Measurements from ENCODE around the gene PRPS2. TPM values are rescaled to one million over a fixed set of nuclear protein-coding genes. Genes with fewer than 3 reads are reported as not detected.

Gene PRPS2
- polyA plus RNA-seq, 12 donors = 7.2 to 22.1 (median 10.1) TPM; not detected in 1

DNA sequence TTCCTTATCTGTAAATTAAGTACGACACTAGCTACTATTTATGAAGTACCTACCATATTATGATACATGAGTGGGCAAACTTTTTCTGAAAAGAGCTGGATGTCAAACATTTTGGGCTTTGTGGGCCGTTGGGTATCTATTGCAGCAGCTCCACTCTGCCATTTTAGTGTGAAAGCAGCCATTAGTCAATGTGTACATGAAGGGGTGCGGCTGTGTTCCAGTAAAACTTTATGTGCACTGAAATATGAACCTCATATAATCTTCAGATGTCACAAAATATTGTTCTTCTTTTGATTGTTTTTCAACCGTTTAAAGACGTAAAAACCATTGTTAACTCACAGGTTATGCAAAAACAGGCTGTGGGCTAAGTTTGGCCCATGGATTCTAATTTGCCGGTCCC lies 14.1 kb downstream of the PRPS2 start:
- DNase-seq = no peak

DNA sequence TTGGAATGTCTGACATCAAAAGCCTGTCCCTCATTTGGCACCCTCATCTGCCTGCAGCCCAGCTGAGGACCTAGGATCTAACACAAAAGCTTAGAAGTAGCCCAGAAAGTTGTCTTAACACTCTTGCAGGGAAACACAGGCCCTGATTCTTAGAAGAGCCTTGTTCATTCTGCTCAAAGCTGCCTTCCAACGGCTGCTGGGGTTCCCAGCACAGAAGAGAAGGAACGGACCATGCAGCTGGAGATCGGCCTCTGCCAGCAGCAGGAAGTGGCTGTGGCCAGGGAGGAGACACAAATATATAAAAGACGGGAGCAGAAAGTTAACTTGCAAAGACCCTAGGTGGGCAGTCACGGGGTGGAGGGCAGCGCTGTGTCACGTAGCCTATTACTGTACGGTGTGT lies 20.4 kb downstream of the PRPS2 start:
- DNase-seq = no peak

DNA sequence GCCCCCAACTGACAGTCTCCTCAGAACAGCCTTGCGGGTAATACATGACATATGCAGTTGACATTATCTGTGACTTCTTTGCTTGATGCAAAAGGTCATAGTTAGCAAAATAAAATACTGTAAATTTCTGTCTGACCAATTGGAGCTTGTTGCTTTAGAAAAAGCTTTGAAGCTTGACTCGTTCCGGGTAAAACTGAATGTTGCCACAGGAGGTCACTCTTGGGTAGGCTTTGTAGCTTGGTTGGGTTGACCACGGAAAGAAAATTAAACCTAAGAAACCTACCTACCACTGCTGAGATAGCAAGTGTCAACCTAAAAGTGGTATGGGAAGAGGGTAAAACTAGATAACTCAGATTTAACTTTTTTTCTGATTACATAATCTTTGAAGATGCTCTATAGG lies 23.2 kb downstream of the PRPS2 start:
- peak; percentile 28 for DNase-seq

DNA sequence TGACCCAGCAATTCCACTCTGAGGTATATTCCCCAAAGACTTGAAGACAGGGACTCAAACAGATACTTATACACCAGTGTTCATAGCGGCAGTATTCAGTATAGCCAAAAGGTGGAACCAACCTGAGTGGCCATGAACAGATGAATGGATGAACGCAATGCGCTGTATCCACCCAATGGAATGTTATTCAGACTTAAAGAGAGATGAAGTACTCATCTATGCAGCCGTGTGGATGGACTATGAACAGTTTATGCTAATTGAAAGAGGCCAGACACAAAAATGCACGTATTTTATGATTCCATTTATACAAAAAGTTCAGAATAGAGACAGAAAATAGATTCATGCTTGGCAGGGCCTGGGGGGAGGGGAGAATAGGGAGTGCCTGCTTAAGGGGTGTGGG lies 26.3 kb downstream of the PRPS2 start:
- DNase-seq = no peak

DNA sequence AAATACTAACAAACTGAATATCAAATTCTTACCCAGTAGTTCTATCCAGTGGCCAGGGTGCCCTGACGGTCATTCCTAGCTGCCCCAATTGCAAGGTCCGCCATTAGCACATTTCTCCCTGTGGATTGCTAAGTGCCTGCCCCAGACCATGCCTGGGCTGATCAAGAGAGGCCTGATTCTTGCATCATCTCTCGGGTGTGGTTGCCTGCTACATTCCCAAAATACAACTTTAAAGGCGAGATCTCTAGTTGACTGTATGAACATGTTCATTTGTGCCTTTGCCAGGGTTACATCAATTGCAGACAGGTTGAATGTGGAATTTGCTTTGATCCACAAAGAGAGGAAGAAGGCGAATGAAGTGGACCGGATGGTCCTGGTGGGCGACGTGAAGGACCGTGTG lies 28.0 kb downstream of the PRPS2 start:
- DNase-seq = no peak

DNA sequence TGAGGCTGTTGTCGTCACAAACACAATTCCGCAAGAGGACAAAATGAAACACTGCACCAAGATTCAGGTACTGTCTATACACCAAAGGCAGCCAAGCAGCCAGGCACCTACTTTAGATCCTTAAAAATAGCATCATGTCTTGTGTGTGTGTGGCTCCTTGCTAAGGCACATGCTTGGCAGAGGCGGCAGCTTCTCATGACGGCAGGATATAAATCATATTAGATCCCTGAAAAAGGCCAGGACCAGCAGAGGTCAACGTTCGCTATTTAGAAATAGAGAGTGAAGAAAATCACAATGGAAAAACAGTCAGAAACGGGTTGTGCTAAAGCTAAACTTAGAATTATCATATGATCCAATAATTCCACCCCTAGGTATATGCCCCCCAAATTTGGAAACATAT lies 29.5 kb downstream of the PRPS2 start:
- DNase-seq = no peak

DNA sequence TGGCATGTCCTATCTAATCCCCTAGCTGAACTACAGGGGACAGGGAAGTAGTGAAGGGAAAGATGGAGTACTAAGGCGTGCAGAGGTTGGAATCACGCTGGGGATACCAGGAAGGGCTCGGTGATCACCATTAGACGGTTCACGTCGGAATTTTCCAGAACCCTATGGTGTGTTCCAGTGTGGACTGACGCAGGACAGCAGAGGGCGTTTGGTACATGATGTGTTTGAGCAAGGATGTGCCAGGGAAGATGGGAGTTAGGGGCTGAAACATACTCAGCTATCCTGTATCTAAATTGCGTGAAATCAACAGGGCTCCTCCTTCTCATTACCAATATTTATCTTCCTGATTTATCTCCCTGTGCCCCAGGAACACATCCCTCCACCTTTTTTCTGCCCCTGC lies 33.7 kb downstream of the PRPS2 start:
- DNase-seq = no peak

DNA sequence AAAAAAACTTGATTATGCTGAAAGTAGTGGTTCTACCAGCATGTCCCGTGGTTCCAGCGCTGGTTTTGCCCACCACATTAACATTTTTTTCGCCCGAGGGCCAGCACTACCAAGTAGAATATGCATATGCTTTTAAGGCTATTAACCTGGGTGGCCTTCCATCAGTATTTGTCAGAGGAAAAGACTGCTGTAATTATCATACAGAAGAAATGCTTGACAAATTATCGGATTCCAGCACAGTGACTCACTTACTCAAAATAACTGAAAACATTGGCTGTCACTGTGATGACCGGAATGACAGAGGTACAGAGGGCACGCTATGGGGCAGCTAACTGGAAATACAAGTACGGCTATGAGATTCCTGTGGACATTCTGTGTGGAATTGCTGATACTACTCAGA lies 34.6 kb downstream of the PRPS2 start:
- no peak for DNase-seq

DNA sequence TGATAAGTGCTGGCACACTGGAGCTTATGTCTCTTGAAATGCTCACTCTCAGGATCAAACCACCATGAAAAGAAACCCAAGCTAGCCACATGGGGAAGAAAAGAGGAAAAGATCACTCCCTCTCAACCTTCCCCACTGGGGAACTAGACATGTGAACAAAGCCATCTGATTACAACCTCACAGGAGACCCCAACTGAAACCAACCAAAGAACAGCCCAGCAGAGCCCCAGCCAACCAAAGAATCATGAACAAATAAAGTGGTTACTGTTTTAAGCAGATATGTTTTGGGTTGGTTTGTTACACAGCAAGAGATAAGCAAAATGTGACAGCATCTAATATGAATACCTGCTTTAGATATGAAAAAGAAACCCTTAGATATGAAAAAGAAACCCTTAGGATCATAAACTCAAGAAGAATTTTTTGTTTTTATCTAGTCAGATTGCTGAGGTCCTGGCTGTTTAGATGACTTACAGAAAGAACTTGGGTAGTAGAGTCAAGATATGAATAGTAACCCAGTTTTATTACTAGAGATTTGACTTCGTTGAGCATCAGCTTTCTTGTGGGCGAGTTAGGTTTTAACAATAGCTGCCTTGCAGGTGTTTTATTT lies 52.0 kb downstream of the PRPS2 start:
- DNase-seq = no peak

DNA sequence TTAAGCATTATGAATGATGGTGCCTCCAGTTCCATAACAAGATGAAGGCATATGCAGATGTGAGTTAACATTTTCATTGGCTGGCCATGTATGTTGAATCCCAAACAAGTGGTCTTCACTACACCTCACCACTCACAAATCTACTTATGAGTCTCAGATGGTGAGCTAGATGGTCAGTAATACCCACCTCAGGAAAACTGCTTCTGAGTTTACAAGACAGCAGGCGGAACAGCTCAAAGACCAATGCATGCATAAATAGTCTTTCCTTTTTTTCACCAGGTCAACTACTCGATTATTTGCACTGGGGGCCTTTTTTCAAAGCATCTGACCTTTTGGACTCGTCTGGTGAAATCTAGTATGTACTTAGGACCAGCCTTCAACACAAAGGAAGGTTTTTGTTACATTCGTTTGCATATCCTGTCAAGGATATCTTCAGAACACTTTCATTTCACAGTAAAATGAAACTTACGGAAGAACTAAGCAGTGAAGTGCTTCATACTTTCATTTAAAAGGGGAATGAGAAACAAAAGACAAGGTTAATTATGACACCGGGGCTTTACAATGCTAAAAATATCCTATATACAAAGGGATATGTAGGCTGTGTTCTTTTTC lies 52.6 kb downstream of the PRPS2 start:
- DNase-seq = no peak

DNA sequence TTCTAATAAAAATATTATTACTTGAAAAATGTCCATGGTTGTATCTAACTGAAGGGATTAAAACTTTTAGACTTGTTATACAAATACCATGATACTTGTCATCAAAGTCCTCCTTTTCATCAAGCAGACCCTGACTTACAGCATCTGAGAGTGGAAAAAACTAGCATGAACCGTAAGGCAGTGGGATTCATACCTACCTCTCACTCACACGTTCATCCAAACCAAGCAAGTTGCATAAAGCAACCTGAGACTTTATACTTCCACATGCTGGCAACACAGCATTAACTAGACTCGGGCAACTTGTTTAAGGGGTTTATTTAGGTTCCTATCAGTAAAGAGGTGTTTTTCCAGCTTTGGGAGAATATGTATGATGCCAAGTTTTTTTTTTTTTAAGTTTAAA lies 53.1 kb downstream of the PRPS2 start:
- DNase-seq = no peak

DNA sequence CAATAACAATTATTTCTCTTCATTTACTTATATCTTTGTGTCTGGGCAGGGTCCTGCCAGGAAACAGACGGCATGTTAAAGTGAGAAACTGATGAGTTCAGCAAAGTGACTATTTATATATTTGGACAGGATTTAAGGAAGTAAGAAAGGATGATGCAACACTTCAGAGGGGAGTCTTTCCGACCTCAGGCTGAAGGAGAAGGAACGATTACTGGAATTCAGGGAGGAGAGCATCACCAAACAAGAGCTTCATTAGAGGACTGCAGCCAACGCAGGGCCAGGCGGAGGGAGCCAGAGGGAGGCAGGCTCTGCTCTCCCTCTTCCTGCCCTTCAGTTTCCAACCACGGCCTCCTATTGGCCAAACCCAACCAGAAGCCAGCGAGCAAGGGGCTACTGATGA lies 74.1 kb downstream of the PRPS2 start:
- no peak for DNase-seq

DNA sequence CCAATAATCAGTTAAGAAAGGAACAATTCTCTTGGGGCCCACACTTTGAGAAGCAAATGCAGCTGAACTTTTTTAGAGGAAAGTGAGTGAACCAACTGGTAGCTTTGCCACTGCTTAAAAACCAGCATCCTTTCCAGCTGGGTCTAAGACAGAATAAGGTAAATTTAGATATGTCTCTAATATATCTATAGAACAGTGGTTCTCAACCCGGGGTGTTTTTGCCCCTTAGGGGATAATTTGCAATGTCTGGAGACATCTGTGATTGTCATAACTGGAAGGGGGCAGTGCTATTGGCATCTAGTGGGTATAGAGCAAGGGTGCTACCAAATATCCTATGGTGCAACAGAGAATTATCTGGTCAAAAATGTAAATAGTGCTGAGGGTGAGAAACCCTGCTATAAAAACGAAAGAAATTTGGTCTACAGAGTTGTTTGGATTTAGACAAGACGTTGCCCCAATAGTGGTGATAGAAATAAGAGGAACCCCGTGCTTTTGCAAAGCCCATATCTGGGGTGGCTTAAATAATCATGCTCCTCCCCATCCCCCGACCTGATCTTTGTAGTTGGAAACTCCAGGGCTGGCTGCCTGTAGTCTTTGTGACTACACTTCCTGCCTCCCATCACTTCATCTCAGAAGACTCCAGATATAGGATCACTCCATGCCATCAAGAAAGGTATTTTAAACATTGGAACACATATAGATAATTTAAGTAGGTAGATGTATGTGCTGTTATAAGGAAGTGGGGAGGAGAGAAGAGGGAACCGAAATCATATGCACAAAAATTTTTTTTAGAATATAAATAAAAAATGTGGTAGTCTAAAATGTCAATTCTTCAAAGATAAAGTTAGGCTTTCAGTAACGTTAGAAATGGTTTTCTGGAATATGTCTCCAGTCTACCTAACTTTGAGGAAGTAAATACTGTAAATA lies 75.5 kb downstream of the PRPS2 start, which contains the start of gene TLR7:
Gene TLR7 (plus strand): TSS at position 622 of the 927 bp plus-strand sequence. CDS start 507 bp downstream, outside the sequence.
- DNase-seq = no peak

DNA sequence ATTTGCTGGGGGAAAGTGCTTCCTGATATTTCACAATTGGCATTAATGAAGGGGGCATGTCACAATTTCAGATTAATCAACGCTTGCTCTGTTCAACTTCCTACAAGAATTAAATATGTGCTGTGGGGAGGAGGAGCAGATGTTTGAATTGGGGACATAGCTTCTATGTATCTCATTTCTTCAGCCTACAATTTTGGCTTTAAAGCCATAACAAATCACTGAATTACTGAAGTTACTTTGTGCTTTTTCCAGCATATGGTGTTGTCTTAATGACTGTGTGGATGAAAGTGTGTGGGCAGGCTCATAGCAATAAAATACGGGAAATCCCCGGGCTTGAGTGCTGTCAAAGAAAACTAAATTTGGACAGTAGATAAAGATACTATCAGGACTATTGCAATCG lies 76.5 kb downstream of the PRPS2 start:
- DNase-seq = no peak

DNA sequence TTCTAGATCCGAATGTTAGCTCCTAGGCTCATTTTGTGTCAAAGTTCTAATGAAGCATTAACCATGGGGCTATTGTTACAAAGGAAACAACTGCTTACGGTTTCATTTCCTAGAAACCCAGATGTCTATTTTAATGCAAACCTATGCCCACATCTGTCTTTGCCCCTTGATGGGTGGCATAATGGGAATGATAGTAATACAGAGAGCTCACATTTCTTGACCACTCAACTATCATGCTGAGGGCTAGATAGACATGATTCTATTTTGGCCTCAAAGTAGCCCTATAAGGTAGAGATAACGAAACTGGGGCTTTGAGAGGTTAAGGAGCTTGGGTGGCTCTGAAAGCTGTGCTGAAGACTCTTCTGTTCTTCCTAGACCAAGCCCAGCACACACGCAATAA lies 77.5 kb downstream of the PRPS2 start:
- DNase-seq = no peak

DNA sequence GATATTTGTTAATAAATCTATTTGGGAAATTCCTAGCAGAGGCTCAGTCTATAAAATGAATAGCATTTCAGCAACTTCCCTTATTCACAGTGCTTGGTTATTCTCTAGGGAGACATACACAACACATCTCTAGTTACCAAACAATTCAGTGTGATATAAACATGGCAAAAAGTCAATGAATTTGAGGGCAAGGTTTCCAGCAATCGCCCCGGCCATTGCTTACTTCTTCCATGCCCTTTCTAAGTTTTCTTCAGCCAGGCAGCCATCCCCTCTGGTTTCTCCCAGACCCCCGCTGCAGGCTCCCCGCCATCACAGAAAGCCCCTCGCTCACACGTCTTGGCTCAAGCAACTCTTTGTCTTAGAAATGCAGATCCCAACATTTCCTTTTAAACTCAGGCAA lies 80.0 kb downstream of the PRPS2 start:
- no peak for DNase-seq

DNA sequence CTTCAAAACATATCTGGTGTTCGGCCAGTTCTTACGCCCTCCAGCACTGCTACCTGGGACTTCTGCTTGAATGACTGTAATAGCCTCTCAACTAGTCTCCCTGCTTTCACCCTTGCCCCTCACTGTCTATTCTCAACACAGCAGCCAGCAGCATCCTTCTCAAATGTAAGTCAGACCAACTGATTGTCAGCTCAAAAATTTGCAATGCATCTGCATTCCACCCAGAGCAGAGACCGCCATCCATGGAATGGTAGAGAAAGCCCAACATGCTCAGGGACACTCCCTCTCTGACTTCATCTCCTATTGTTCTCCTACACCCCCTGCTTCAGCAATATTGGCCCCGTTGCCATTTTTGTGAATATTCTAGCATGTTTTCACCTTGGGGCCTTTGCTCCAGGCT lies 81.5 kb downstream of the PRPS2 start:
- no peak for DNase-seq

Other genes with a start within 250 kb of the PRPS2 start
- gene TLR7, start 75.7 kb downstream of the PRPS2 start, polyA plus RNA-seq (ENCODE audit: insufficient read length in 12 of 12) = 1 to 10 TPM in 5 of 12 donors, under 1 TPM in 6, not detected in 1; 0.66 to 2.3 (median 0.99) TPM
- gene TLR8, start 115.2 kb downstream of the PRPS2 start, polyA plus RNA-seq (ENCODE audit: insufficient read length in 12 of 12) = 1 to 10 TPM in 1 of 12 donors, under 1 TPM in 9, not detected in 2; 0.24 to 1.9 (median 0.37) TPM
- gene TMSB4X, start 183.7 kb downstream of the PRPS2 start, polyA plus RNA-seq (ENCODE audit: insufficient read length in 12 of 12) = 1,000 to 10,000 TPM in 8 of 12 donors, 100 to 1,000 TPM in 3, not detected in 1; 866 to 1,740 (median 1,181) TPM